Liver (tissue), 9 donors: ENCODE data around the gene FGD1. TPM values are rescaled to one million over a fixed set of nuclear protein-coding genes. Genes with fewer than 3 reads are reported as not detected.

Experiments
- DNase-seq: peaks from one replicate; pipeline ENCODE4 v3.0.0-alpha.2; 2017; ENCODE audit warnings: low spot score
- H3K27ac ChIP-seq, 2 donors: one replicate each; pipeline ENCODE4 v1.7.0; 2013; ENCODE audit warnings: inconsistent platforms in 2 of 2, low read length in 2 of 2, control low read depth in 1 of 2, low read depth in 1 of 2, mild to moderate bottlenecking in 1 of 2
- H3K27me3 ChIP-seq, 4 donors: one replicate each; pipeline versions ENCODE4 v1.6.1 to v1.7.0; 2013; ENCODE audit warnings: low read length in 3 of 4, inconsistent platforms in 1 of 4, mild to moderate bottlenecking in 1 of 4, moderate library complexity in 1 of 4; ENCODE audit not compliant: control insufficient read depth in 4 of 4, insufficient read depth in 4 of 4
- H3K36me3 ChIP-seq, 4 donors: one replicate each; pipeline versions ENCODE4 v1.6.1 to v1.7.0; 2013; ENCODE audit warnings: low read length in 3 of 4, mild to moderate bottlenecking in 3 of 4, low read depth in 1 of 4, moderate library complexity in 1 of 4; ENCODE audit not compliant: control insufficient read depth in 4 of 4, insufficient read depth in 3 of 4
- H3K4me1 ChIP-seq, 4 donors: one replicate each; pipeline versions ENCODE4 v1.6.1 to v1.7.0; 2013; ENCODE audit warnings: low read length in 3 of 4, mild to moderate bottlenecking in 3 of 4, moderate library complexity in 1 of 4; ENCODE audit not compliant: control insufficient read depth in 4 of 4, insufficient read depth in 4 of 4
- H3K4me3 ChIP-seq, 3 donors: one replicate each; pipeline versions ENCODE4 v1.6.1 to v1.7.0; 2013; ENCODE audit warnings: low read length in 3 of 3, control low read depth in 1 of 3, low read depth in 1 of 3, mild to moderate bottlenecking in 1 of 3
- H3K9ac ChIP-seq, 2 donors: one replicate each; pipeline ENCODE4 v1.7.0; 2013; ENCODE audit warnings: low read length in 2 of 2, mild to moderate bottlenecking in 2 of 2, moderate library complexity in 2 of 2, control low read depth in 1 of 2, low read depth in 1 of 2
- H3K9me3 ChIP-seq, 4 donors: one replicate each; pipeline versions ENCODE4 v1.6.1 to v1.7.0; 2013; ENCODE audit warnings: low read length in 3 of 4; ENCODE audit not compliant: control insufficient read depth in 4 of 4
- ATF3 ChIP-seq: IDR thresholded peaks from 2 replicates; pipeline ENCODE4 v1.6.1; 2016; ENCODE audit warnings: antibody characterized with exemption
- CTCF ChIP-seq: fragments of 150-350 bp; IDR thresholded peaks from 2 replicates; pipeline ENCODE4 v1.5.1; 2017; ENCODE audit warnings: improper control_type of control experiment, low read depth, low read length; ENCODE audit not compliant: missing input control
- EGR1 ChIP-seq, 2 donors: IDR thresholded peaks; 2 replicates each; pipeline ENCODE4 v1.6.1; 2016 to 2018; ENCODE audit warnings: antibody characterized with exemption in 2 of 2, low read depth in 2 of 2
- FOXA1 ChIP-seq: IDR thresholded peaks from 2 replicates; pipeline ENCODE4 v1.6.1; 2016; ENCODE audit warnings: antibody characterized with exemption
- FOXA2 ChIP-seq: IDR thresholded peaks from 2 replicates; pipeline ENCODE4 v1.6.1; 2016; ENCODE audit warnings: antibody characterized with exemption
- GABPA ChIP-seq, 2 donors: IDR thresholded peaks in 1 of 2; conservative IDR thresholded peaks in 1 of 2; 2 replicates each; pipeline ENCODE4 v1.6.1; 2016; ENCODE audit warnings: antibody characterized with exemption in 2 of 2, mild to moderate bottlenecking in 1 of 2, moderate library complexity in 1 of 2
- HNF4A ChIP-seq, 2 donors: conservative IDR thresholded peaks; 2 replicates each; pipeline ENCODE4 v1.6.1; 2016; ENCODE audit warnings: antibody characterized with exemption in 2 of 2, mild to moderate bottlenecking in 2 of 2
- HNF4G ChIP-seq: IDR thresholded peaks from 2 replicates; pipeline ENCODE4 v1.6.1; 2016; ENCODE audit warnings: antibody characterized with exemption
- JUND ChIP-seq, 2 donors: IDR thresholded peaks; 2 replicates each; pipeline ENCODE4 v1.6.1; 2016; ENCODE audit warnings: antibody characterized with exemption in 2 of 2
- MAX ChIP-seq: IDR thresholded peaks from 2 replicates; pipeline ENCODE4 v1.6.1; 2016; ENCODE audit warnings: antibody characterized with exemption
- NR2F2 ChIP-seq: IDR thresholded peaks from 2 replicates; pipeline ENCODE4 v1.6.1; 2016; ENCODE audit warnings: antibody characterized with exemption
- RAD21 ChIP-seq, 2 donors: IDR thresholded peaks; 2 replicates each; pipeline ENCODE4 v1.6.1; 2016; ENCODE audit warnings: antibody characterized with exemption in 2 of 2, mild to moderate bottlenecking in 2 of 2
- REST ChIP-seq: IDR thresholded peaks from 2 replicates; pipeline ENCODE4 v1.6.1; 2016; ENCODE audit warnings: antibody characterized with exemption, mild to moderate bottlenecking
- RXRA ChIP-seq, 2 donors: IDR thresholded peaks; 2 replicates each; pipeline ENCODE4 v1.6.1; 2017 to 2018; ENCODE audit warnings: antibody characterized with exemption in 2 of 2, mild to moderate bottlenecking in 1 of 2
- SP1 ChIP-seq: IDR thresholded peaks from 2 replicates; pipeline ENCODE4 v1.6.1; 2018; ENCODE audit warnings: antibody characterized with exemption, mild to moderate bottlenecking
- TAF1 ChIP-seq: conservative IDR thresholded peaks from 2 replicates; pipeline ENCODE4 v1.6.1; 2016; ENCODE audit warnings: antibody characterized with exemption, mild to moderate bottlenecking
- YY1 ChIP-seq: IDR thresholded peaks from 2 replicates; pipeline ENCODE4 v1.6.1; 2016; ENCODE audit warnings: antibody characterized with exemption, mild to moderate bottlenecking
- ZBTB33 ChIP-seq: IDR thresholded peaks from 2 replicates; pipeline ENCODE4 v1.6.1; 2016; ENCODE audit warnings: antibody characterized with exemption
- WGBS: extraction: QIAGEN DNeasy Blood & Tissue Kit; methylation state at CpG from one replicate; pipeline ENCODE4 v1.1.7; 2013; 5-methylcytosine and 5-hydroxymethylcytosine counted together
- polyA plus RNA-seq, 2 donors: library from polyadenylated mRNA; stranded (reverse) in 1 of 2; unstranded in 1 of 2; fragments of 200-250 nt in 1 of 2; fragments of >200 nt in 1 of 2; fragmentation: Nextera tagmentation in 1 of 2; extraction: Ambion mirVana in 1 of 2; gene quantifications; one replicate each; pipeline versions ENCODE4 v1.2.1 to v1.2.3, GENCODE V29; 2013 to 2015
- total RNA-seq, 2 donors: library from RNA; depleted of rRNA; stranded (reverse); fragments of >200 nt; gene quantifications; one replicate each; pipeline ENCODE4 v1.2.3, GENCODE V29; 2014
- donor health status: healthy.
- donor health status: healthy.
- donor health status: healthy.
- donor health status: healthy.
- donor health status: healthy.

FGD1 gene
- total and polyA plus RNA-seq, 4 donors, result 0.32 to 0.89 (median 0.58) TPM

- no peak for DNase-seq
- Histone ChIP-seq H3K9me3 (no peaks in the 10 kb centered on the region), H3K27ac (no peak overlapping the region), H3K4me1 (peaks cover 0 to 8% (median 3%) of the 10 kb centered on the region in 4 donors), H3K27me3 (no peaks in the 10 kb centered on the region), H3K9ac (no peak overlapping the region), H3K36me3 (no peaks in the 10 kb centered on the region), H3K4me3 (no peak overlapping the region)
- WGBS, result 84% methylated on average over 2 of the region's 2 CpGs
- TF ChIP-seq REST (no peak), TAF1 (no peak), SP1 (no peak), HNF4A (conservative IDR thresholded peaks at IDR 0.05) (no peak), GABPA (IDR thresholded peaks at IDR 0.05 in 1 of 2, conservative IDR thresholded peaks at IDR 0.05 in 1 of 2) (no peak), HNF4G (no peak), FOXA1 (no peak), JUND (IDR thresholded peaks at IDR 0.05) (no peak), RXRA (IDR thresholded peaks at IDR 0.05) (no peak), NR2F2 (no peak), CTCF (no peak), RAD21 (IDR thresholded peaks at IDR 0.05) (no peak), ZBTB33 (no peak), EGR1 (IDR thresholded peaks at IDR 0.05; ENCODE audit: low read depth in 2 of 2) (no peak), ATF3 (no peak), FOXA2 (no peak), YY1 (no peak), MAX (no peak)
Observed at GRCh38 chrX:54416965-54417364, 79.1 kb downstream of the FGD1 start.
